A673 (cell line): ENCODE results near the gene AKAP8.
"Not testable (repeated sequence)": the region's sequence is repeated elsewhere in the genome, so short reads cannot be mapped to it uniquely, and the experiment has no call there.

Experiments
- EZH2 ChIP-seq: fragments of 200-600 bp; sonication (generic); IDR thresholded peaks from 2 replicates; pipeline ENCODE4 v1.6.1; 2017; ENCODE audit warnings: borderline replicate concordance, low read depth, mild to moderate bottlenecking, mixed read lengths, antibody characterized with exemption, low read length; ENCODE audit not compliant: poor library complexity, severe bottlenecking
- TF ChIP-seq, protein P1 (sequence below): fragments of 300-800, 200-600 bp; sonication (generic); conservative IDR thresholded peaks from 2 replicates; pipeline ENCODE4 v1.5.1; 2017; ENCODE audit warnings: low read depth, mild to moderate bottlenecking, antibody characterized with exemption, low read length, moderate library complexity, mixed read lengths

DNA sequence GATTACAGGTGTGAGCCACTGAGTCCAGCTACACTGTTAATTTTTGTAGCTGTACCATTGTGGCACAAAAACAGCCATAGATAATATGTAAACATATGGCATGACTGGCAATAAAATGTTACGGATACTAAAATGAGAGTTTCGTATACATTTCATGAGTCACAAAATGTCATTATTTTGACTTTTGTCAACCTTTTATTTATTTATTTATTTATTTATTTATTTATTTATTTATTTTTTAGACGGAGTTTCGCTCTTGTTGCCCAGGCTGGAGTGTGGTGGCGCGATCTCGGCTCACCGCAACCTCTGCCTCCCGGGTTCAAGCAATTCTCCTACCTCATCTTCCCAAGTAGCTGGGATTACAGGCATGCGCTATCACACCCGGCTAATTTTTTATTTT is 38.3 kb downstream of the AKAP8 start:
- TF ChIP-seq, protein P1, sequence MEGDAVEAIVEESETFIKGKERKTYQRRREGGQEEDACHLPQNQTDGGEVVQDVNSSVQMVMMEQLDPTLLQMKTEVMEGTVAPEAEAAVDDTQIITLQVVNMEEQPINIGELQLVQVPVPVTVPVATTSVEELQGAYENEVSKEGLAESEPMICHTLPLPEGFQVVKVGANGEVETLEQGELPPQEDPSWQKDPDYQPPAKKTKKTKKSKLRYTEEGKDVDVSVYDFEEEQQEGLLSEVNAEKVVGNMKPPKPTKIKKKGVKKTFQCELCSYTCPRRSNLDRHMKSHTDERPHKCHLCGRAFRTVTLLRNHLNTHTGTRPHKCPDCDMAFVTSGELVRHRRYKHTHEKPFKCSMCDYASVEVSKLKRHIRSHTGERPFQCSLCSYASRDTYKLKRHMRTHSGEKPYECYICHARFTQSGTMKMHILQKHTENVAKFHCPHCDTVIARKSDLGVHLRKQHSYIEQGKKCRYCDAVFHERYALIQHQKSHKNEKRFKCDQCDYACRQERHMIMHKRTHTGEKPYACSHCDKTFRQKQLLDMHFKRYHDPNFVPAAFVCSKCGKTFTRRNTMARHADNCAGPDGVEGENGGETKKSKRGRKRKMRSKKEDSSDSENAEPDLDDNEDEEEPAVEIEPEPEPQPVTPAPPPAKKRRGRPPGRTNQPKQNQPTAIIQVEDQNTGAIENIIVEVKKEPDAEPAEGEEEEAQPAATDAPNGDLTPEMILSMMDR, result not testable (repeated sequence)
- not testable (repeated sequence) for TF ChIP-seq EZH2
